ENCODE data around the gene ATP11A. TPM values are rescaled to one million over a fixed set of nuclear protein-coding genes. Genes with fewer than 3 reads are reported as not detected.

The ATP11A gene
- total RNA-seq, 1 experiment from 2014 or later = 8.7 TPM

DNA sequence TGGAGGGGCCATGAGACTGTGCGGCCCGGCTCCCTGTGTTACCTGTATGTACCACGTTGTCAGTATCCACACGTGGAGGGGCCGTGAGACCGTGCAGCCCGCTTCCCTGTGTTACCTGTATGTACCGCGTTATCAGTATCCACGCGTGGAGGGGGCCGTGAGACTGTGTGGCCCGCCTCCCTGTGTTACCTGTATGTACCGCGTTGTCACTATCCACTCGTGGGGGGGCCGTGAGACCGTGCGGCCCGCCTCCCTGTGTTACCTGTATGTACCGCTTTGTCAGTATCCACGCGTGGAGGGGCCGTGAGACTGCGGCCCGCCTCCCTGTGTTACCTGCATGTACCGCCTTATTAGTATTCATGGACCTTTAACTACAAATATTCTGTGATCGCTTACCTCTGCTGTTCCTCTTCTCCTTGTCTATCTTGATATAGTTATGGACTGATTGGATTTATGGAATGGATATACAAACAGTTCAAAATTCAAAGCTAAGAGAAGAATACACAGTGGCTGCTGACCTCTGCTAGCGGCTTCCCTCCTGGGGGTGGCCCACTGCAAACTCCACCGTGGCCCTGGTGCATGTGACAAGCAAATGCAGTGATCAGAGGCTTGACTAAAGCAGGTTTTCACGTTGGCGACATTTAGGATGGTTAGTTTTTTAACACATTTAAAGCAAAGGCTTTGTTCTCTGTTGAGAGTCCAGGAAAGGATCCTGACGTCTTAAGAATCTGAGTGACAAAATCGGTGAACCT, 38.7 kb downstream of the ATP11A start:
- Histone ChIP-seq H3K27me3 (ENCODE audit: low read length) (no peaks in the 10 kb centered on the region), H3K9ac (ENCODE audit: low read length) (no peak overlapping the region), H3K36me3 (ENCODE audit: low read depth, low read length) (no peaks in the 10 kb centered on the region), H3K4me3 (ENCODE audit: low read length) (no peak overlapping the region), H4K20me1 (ENCODE audit: low read length) (no peaks in the 10 kb centered on the region), H3K79me2 (ENCODE audit: low read length) (peaks cover 10% of the 10 kb centered on the region), H3K9me3 (ENCODE audit: low read length) (no peaks in the 10 kb centered on the region), H3F3A (ENCODE audit: low read length, unreplicated experiment) (no peaks in the 10 kb centered on the region), H3K9me2 (replicated peaks; ENCODE audit: low read length) (no peaks in the 10 kb centered on the region), H3K4me2 (ENCODE audit: low read length) (no peak overlapping the region), H2AFZ (ENCODE audit: low read length) (no peak overlapping the region), H3K27ac (ENCODE audit: low read length) (no peak overlapping the region), H3K4me1 (ENCODE audit: insufficient read depth, low read length) (peaks cover 25% of the 10 kb centered on the region)
- POLR2A ChIA-PET (ENCODE audit: unreplicated experiment) = no interaction called here
- DNase-seq (no peak), ATAC-seq (no peak)
- CTCF ChIA-PET = no interaction called here
- intact Hi-C loops (cut with micrococcal nuclease) = no loop called here
- TF ChIP-seq EZH2 (IDR thresholded peaks at IDR 0.05; ENCODE audit: low read length, unreplicated experiment) (no peak), CTCF (conservative IDR thresholded peaks at IDR 0.05; ENCODE audit: low read depth, low read length) (no peak), EZH2phosphoT487 (IDR thresholded peaks at IDR 0.05; ENCODE audit: borderline replicate concordance, low read length) (no peak)
- no TSS peak for BruUV-seq (replicated peaks)

GRCh38 chr13:112729408-112729807, 39.6 kb downstream of the ATP11A start:
- Histone ChIP-seq H2AFZ (ENCODE audit: low read length) (no peak overlapping the region), H3K79me2 (ENCODE audit: low read length) (peaks cover 10% of the 10 kb centered on the region), H3K27me3 (ENCODE audit: low read length) (no peaks in the 10 kb centered on the region), H4K20me1 (ENCODE audit: low read length) (no peaks in the 10 kb centered on the region), H3K36me3 (ENCODE audit: low read depth, low read length) (no peaks in the 10 kb centered on the region), H3K4me2 (ENCODE audit: low read length) (no peak overlapping the region), H3K27ac (ENCODE audit: low read length) (no peak overlapping the region), H3K4me3 (ENCODE audit: low read length) (no peak overlapping the region), H3K9ac (ENCODE audit: low read length) (no peak overlapping the region), H3K4me1 (ENCODE audit: insufficient read depth, low read length) (peaks cover 22% of the 10 kb centered on the region), H3K9me3 (ENCODE audit: low read length) (no peaks in the 10 kb centered on the region), H3F3A (ENCODE audit: low read length, unreplicated experiment) (no peaks in the 10 kb centered on the region), H3K9me2 (replicated peaks; ENCODE audit: low read length) (no peaks in the 10 kb centered on the region)
- no TSS peak for BruUV-seq (replicated peaks)
- ChIA-PET CTCF (no interaction called here), POLR2A (ENCODE audit: unreplicated experiment) (no interaction called here)
- ATAC-seq (no peak), DNase-seq (no peak)
- intact Hi-C loops (cut with micrococcal nuclease) = no loop called here
- TF ChIP-seq CTCF (conservative IDR thresholded peaks at IDR 0.05; ENCODE audit: low read depth, low read length) = no peak
- no peak for TF ChIP-seq EZH2phosphoT487 (IDR thresholded peaks at IDR 0.05; ENCODE audit: borderline replicate concordance, low read length)
- no peak for TF ChIP-seq EZH2 (IDR thresholded peaks at IDR 0.05; ENCODE audit: low read length, unreplicated experiment)

DNA sequence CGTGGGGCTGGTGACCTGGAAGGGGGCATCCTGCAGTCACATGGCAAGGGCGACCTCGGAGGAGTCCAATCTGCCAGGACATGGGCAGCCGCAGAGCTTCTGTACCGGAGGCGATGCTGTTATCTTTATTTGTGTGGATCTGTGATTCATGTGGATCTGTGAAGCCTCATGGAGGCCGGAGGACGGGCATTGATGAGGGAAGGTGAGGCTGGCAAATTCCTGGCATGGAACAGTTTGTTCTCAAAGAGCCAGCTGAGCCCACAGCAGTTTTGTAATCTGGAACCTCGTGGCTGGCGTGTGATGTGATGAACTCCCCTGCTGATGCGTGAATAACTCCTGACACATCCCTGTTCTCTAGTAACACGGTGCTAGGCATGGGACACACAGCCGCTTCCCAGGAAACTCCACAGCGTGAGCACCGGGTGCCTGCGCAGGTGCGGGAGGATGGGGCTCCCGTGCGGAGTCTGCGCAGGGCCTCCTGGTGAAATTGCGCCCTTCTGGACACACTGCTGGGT, 40.4 kb downstream of the ATP11A start:
- no peak overlapping the region for H3K4me3 ChIP-seq (ENCODE audit: low read length)
- POLR2A ChIA-PET (ENCODE audit: unreplicated experiment) = no interaction called here
- no peak for DNase-seq

More for the DNA sequence above, 40.4 kb downstream of the ATP11A start:
- H3K27ac ChIP-seq (ENCODE audit: low read length) = no peak overlapping the region
- TF ChIP-seq EZH2phosphoT487 (IDR thresholded peaks at IDR 0.05; ENCODE audit: borderline replicate concordance, low read length) = no peak
- no peak for TF ChIP-seq CTCF (conservative IDR thresholded peaks at IDR 0.05; ENCODE audit: low read depth, low read length)
- TF ChIP-seq EZH2 (IDR thresholded peaks at IDR 0.05; ENCODE audit: low read length, unreplicated experiment) = no peak
- no peaks in the 10 kb centered on the region for H3F3A ChIP-seq (ENCODE audit: low read length, unreplicated experiment)
- intact Hi-C loops (cut with micrococcal nuclease) = no loop called here
- peaks cover 14% of the 10 kb centered on the region for H3K4me1 ChIP-seq (ENCODE audit: insufficient read depth, low read length)
- CTCF ChIA-PET = no interaction called here
- no TSS peak for BruUV-seq (replicated peaks)
- H3K79me2 ChIP-seq (ENCODE audit: low read length) = peaks cover 10% of the 10 kb centered on the region
- H3K4me2 ChIP-seq (ENCODE audit: low read length) = no peak overlapping the region
- no peaks in the 10 kb centered on the region for H3K36me3 ChIP-seq (ENCODE audit: low read depth, low read length)
- no peak overlapping the region for H3K9ac ChIP-seq (ENCODE audit: low read length)
- no peaks in the 10 kb centered on the region for H3K9me2 ChIP-seq (replicated peaks; ENCODE audit: low read length)
- H3K27me3 ChIP-seq (ENCODE audit: low read length) = no peaks in the 10 kb centered on the region
- H2AFZ ChIP-seq (ENCODE audit: low read length) = no peak overlapping the region
- H4K20me1 ChIP-seq (ENCODE audit: low read length) = no peaks in the 10 kb centered on the region
- ATAC-seq = no peak
- no peaks in the 10 kb centered on the region for H3K9me3 ChIP-seq (ENCODE audit: low read length)
